Measurements from ENCODE around the gene C11orf86. TPM values are rescaled to one million over a fixed set of nuclear protein-coding genes. Genes with fewer than 3 reads are reported as not detected.

Gene C11orf86
- total and polyA plus RNA-seq, 2 of the 8 experiments (the other 6 are each of a cell fraction or from before 2014, with no cell fraction given), result 0.91 to 0.97 TPM

GRCh38 chr11:67006029-67006884 lies 31.2 kb downstream of the C11orf86 start (continued):
- TF ChIP-seq SRF (IDR thresholded peaks at IDR 0.05; ENCODE audit: low read depth, low read length) (no peak), YY1 (IDR thresholded peaks at IDR 0.05; ENCODE audit: low read depth, low read length) (peak; percentile 94), USF2 (IDR thresholded peaks at IDR 0.05; ENCODE audit: low read length) (peak; percentile 96), ASH2L (IDR thresholded peaks at IDR 0.05; ENCODE audit: low read length) (no peak), TCF12 (IDR thresholded peaks at IDR 0.05; ENCODE audit: low read depth, low read length) (no peak)
